HuH-7 (cell line): ENCODE data around the gene BCAN.

Source experiments
- DNase-seq: peaks from one replicate; pipeline ENCODE4 v3.0.0; 2011; ENCODE audit warnings: low spot score

The BCAN gene

DNA sequence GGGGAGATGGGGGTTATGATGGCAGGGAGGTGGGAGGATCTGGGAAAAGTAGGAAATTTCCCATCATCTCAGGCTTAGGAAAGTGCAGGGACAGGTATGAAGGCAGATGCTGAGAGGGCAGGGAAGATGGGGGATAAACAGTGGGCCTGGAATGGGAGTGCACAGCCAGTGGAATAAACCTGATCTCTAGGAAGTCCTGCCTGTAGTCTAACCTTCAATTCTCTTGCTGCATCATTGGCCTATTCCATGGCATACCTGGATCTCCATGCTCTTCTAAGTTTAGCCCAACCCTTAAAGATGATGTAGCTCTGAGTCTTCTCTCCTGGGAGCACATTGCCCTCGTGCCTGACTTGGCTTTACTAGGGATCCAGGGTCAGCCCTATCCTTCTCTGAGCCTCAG, 2.7 kb downstream of the BCAN start:
- no peak for DNase-seq

DNA sequence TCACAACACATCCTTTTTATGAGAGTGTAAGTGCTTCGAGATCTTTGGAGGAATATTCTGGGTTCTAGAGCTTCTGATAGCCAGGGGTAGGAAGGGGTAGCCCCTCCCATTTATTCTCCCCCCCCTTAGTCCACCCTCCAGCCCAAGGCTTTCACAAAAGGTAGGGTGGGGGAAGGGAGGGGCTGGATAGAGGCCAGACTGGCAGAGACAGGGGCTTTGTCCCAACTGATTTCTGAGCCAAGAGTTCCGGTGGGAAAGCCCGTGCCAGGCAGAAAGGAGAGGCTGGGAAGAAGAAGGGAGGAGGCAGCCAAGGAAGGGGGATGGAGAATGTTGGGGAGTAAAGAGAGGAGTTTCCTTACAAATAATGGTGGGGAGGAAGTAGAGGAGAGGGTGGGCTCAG, 3.1 kb downstream of the BCAN start:
- no peak for DNase-seq

DNA sequence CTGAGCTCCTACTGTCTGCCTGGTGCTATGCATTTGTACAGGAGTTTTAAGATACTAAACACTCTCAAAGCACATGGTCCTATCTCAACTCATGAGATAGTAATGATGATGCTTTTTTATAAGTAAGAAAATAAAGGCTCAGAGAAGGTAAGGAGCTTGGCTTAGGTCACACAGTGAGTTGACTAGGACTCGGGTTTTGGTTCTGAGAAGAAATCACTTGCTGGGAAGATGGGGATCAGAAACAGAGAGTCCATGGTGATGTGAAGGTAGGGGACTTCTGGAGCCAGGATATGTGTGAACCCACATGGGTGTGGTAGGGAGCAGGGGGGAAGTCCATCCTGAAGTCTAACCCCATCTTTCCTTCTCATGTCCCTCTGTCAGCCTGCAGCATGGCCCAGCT, 3.7 kb downstream of the BCAN start:
- DNase-seq, result no peak

GRCh38 chr1:156646738-156647211, 4.9 kb downstream of the BCAN start:
- DNase-seq, result no peak

- no peak for DNase-seq
Observed at GRCh38 chr1:156647351-156647750, 5.4 kb downstream of the BCAN start.

- DNase-seq, result no peak
Observed at GRCh38 chr1:156648496-156648895, 6.6 kb downstream of the BCAN start.

- DNase-seq, result no peak
Observed at GRCh38 chr1:156648951-156649350, 7.0 kb downstream of the BCAN start.

GRCh38 chr1:156652131-156652991, 10.4 kb downstream of the BCAN start:
- DNase-seq, result no peak

GRCh38 chr1:156652992-156653355, 11.1 kb downstream of the BCAN start:
- DNase-seq, result no peak

DNA sequence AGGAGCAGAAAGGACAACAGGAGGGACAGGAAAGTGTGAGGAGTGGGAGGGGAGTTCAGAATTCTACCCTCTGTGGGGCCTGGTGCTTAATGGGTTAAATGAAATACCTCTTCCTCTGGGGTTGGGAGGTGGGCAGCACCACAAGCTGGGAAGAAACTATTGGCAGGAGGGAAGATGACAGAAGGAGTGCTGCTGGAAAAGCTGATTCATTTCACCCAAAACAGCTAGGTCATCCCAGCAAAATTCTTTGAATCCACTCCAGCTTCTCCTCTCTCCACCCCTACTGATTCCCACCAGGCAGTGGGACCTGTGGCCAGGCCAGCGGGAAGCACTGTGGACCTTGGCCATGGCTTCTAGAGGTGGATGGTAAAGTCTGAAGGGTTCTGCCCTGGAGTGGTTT, 12.8 kb downstream of the BCAN start:
- no peak for DNase-seq

DNA sequence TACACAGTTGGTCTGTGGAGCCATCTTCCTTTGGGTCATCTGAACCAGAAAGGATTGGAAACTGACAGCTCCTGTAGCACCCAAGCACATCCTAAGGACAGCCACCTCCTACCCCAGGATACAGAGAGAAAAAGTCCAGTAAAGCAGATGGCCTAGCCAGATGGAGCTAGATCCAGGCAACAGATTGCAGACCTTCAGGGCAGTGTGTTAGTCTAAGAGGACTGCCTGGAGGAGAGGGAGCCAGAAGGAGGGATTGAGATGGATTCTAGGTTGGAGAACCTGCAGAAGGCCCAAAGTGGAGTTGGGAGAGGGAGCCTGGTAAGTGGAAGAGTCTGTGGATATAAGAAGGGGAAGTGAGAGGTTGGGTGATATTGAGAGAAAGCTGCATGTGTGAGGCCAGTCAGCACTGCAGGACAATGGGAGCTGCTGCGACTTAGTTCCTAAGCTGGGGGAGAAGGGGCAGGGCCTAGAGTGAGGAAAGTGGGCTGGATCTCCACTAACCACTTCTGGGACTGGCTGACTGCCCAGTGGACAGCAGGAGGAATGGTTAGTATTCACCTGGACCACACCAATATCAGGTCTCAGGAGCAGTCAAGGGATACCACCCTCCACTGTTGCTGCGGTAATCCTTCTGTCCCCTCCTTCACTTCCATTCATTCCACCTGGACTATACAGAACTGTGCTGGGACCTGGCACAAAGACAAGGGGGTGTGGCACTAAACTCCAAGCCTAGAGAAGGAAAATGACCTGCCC, 13.4 kb downstream of the BCAN start:
- DNase-seq, result no peak

GRCh38 chr1:156655904-156656516, 14.1 kb downstream of the BCAN start:
- DNase-seq, result no peak

GRCh38 chr1:156656806-156657740, 15.2 kb downstream of the BCAN start:
- DNase-seq, result peak; percentile 94

GRCh38 chr1:156657741-156658319, 15.9 kb downstream of the BCAN start:
- no peak for DNase-seq

DNA sequence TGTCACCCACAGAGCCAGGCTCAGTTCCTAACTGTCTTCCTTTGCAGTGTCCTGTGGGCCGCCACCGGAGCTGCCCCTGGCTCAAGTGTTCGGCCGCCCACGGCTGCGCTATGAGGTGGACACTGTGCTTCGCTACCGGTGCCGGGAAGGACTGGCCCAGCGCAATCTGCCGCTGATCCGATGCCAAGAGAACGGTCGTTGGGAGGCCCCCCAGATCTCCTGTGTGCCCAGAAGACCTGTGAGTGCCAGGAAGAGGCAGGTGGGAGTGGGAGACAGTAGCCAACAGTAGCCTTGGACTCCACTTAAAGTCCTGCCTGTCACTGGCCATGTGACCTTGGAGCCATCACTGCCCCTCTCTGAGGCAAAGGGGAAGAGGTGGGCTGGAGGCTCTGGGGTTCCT, 16.6 kb downstream of the BCAN start:
- DNase-seq, result no peak

DNA sequence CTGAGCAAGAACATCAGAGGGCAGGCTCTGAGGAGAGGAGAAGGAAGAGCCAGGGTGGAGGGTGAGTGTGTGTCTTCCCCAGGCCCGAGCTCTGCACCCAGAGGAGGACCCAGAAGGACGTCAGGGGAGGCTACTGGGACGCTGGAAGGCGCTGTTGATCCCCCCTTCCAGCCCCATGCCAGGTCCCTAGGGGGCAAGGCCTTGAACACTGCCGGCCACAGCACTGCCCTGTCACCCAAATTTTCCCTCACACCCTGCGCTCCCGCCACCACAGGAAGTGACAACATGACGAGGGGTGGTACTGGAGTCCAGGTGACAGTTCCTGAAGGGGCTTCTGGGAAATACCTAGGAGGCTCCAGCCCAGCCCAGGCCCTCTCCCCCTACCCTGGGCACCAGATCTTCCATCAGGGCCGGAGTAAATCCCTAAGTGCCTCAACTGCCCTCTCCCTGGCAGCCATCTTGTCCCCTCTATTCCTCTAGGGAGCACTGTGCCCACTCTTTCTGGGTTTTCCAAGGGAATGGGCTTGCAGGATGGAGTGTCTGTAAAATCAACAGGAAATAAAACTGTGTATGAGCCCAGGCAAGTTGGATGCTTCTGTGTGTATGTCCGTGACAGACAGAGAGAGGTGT, 17.1 kb downstream of the BCAN start:
- no peak for DNase-seq

DNA sequence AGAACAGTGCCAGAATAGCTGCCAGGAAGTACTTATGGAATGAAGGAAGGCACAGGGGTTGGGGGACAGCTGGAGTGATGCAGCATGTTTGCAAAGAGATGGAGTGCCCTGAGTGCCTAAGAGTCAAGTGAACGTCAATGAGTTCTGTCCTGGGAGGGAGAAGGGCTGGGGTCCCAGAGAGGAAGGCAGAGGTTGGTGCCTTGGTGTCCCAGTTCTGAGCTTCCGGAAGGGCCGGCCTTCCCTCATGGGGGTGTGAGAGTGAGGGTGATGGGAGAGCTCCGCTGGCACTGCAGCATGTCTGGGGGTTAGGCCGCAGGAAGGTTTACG, 17.7 kb downstream of the BCAN start:
- DNase-seq, result no peak

DNA sequence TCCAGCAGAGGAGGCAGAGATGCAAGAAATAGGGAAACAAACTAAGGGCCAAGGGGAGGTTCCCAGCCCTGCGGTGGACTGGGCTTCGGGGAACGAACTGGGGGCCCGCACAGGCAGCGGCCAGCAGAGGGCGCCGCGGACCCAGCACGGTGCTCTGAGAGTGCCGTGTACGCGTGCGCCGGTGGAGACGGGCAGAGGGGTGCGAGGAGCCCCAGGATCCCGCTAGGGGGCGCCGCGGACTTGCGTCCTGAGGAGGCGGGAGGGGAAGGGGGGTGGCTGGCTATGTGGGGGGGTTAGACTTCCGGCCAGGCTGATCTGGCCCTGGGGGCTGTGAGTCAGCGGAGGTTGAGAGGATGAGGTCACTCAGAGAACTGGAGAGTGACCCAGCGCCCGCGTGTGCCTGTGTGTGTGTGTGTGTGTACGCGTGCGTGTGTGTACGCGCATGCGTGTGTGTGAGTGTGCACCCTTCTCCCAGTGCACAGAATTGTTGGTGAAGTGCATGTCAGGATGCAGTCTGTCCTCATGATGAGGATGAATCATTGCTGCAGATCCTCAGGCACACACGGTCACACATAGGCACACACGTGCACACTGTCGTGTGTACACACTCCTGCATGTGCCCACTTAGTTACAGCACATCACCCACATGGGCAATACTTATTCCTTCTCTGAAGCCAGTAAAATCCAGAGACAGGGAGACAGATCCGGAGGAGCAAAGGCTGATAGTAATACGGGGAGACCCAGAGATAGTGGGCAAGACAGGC, 18.3 kb downstream of the BCAN start:
- DNase-seq, result peak; percentile 99

DNA sequence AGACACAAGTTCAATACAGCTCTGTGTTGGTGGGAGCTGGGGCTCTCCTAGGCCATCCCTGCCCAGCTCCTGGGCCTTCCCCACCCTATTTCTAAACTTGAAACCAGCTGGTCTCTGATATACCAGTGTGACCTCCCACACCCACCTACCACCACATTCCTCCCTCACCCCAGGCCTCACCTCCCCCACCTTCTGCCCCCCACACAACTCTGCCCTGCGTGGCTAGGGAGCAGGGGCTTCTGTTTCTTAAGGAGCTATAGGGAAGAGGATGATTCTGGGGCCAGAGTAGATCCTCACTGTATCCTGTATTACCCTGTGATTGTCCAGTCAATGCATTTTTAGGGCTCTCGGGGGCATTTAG, 18.8 kb downstream of the BCAN start:
- no peak for DNase-seq

DNA sequence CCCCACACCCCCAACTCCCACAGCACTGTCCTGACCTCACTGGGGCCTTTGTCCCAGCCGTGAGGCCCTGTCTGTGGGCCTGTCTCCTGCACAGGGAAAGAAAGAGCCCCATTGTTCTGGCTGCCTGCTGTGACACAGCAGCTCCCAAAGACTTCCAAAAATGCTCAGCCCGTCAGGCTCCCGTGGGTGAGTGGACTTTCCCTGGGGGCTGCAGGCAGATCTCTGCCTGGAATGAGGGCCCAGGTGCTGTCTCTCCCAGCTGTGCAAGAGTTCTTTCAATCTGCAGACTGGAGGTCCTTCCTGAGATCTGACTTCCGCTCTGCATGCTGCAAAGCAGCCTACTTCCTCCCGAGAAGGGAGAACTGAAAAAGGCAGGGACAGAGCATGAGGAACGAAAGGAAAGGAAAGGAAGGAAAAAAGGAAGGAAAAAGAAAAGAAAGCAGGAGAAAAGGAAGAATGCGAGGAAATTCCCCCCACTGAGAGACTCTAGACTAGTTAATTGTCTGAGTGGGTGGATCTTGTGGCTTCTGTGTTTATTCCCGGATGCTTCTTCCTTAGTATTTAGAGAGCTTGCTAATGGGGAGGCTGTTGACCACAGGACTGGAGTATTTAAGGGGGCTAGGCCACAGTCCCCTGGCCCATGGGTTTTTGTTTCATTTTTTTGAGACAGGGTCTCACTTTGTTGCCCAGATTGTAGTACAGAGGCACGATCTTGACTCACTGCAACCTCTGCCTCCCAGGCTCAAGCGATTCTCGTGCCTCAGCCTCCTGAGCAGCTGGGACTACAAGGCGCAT, 20.3 kb downstream of the BCAN start:
- no peak for DNase-seq
